HL-60 (cell line): ENCODE measurements around the gene FBXL12.
"Not testable (repeated sequence)": the region's sequence is repeated elsewhere in the genome, so short reads cannot be mapped to it uniquely, and the experiment has no call there.

Experiments
- DNase-seq, 2 experiments: peaks; one replicate each; pipeline ENCODE4 v3.0.0-alpha.2; 2010 to 2020; ENCODE audit warnings: low read depth in 1 of 2, low spot score in 1 of 2
- H3K27ac ChIP-seq: fragments of 250-450 bp; sonication (Bioruptor Pico); replicated peaks from 2 replicates; pipeline ENCODE4 v1.5.1; 2020; ENCODE audit warnings: mild to moderate bottlenecking, moderate library complexity
- H3K27me3 ChIP-seq: fragments of 250-450 bp; sonication (Bioruptor Pico); 2 replicates; pipeline ENCODE4 v1.5.1; 2021; ENCODE audit warnings: mild to moderate bottlenecking, moderate library complexity; ENCODE audit not compliant: insufficient read depth, poor library complexity, severe bottlenecking
- H3K4me3 ChIP-seq: replicated peaks from 2 replicates; pipeline ENCODE4 v1.5.1; 2011; ENCODE audit warnings: mild to moderate bottlenecking, control low read depth, low read length; ENCODE audit not compliant: insufficient read depth
- CTCF ChIP-seq: IDR thresholded peaks from one replicate; pipeline ENCODE4 v1.5.1; 2011; ENCODE audit warnings: low read length, control low read depth, inconsistent platforms; ENCODE audit not compliant: insufficient read depth
- GABPA ChIP-seq: IDR thresholded peaks from 2 replicates; pipeline ENCODE4 v1.6.1; 2012; ENCODE audit warnings: low read depth
- POLR2AphosphoS5 ChIP-seq: IDR thresholded peaks from 2 replicates; pipeline ENCODE4 v1.6.1; 2012; ENCODE audit warnings: low read depth
- REST ChIP-seq: IDR thresholded peaks from 2 replicates; pipeline ENCODE4 v1.6.1; 2012; ENCODE audit warnings: low read depth; ENCODE audit not compliant: insufficient replicate concordance
- SPI1 ChIP-seq: IDR thresholded peaks from 2 replicates; pipeline ENCODE4 v1.6.1; 2012; ENCODE audit warnings: low read depth, mild to moderate bottlenecking, borderline replicate concordance

FBXL12 gene

GRCh38 chr19:9792206-9793070 is 26.4 kb downstream of the FBXL12 start:
- no peak overlapping the region for H3K27ac ChIP-seq

GRCh38 chr19:9791552-9792205 is 27.2 kb downstream of the FBXL12 start:
- no peak overlapping the region for H3K27ac ChIP-seq
- peaks cover 3% of the 10 kb centered on the region for H3K27me3 ChIP-seq
- peak in 1 of 2 experiments; percentile 45 for DNase-seq

More at GRCh38 chr19:9792206-9793070, 26.4 kb downstream of the FBXL12 start:
- Histone ChIP-seq H3K27me3 (peaks cover 3% of the 10 kb centered on the region), H3K4me3 (peak overlapping the region; percentile 62)
- DNase-seq = peak; percentile 36 to 60
- no peak for TF ChIP-seq GABPA

GRCh38 chr19:9791073-9791367 is 27.9 kb downstream of the FBXL12 start:
- H3K27me3 ChIP-seq, DNase-seq, H3K4me3 ChIP-seq, H3K27ac ChIP-seq: not testable (repeated sequence)

More at GRCh38 chr19:9791552-9792205, 27.2 kb downstream of the FBXL12 start:
- TF ChIP-seq POLR2AphosphoS5 (no peak), CTCF (no peak), REST (no peak), GABPA (no peak), SPI1 (no peak)
- peak overlapping the region; percentile 62 for H3K4me3 ChIP-seq

- not testable (repeated sequence) for H3K27me3 ChIP-seq, H3K4me3 ChIP-seq, DNase-seq, H3K27ac ChIP-seq
Measured at GRCh38 chr19:9789579-9789978, 29.3 kb downstream of the FBXL12 start.

GRCh38 chr19:9789066-9789465 is 29.8 kb downstream of the FBXL12 start:
- no peak for DNase-seq
- Histone ChIP-seq H3K27me3 (peaks cover 3% of the 10 kb centered on the region), H3K4me3 (no peak overlapping the region), H3K27ac (no peak overlapping the region)
- TF ChIP-seq GABPA (no peak), SPI1 (no peak), CTCF (no peak), POLR2AphosphoS5 (no peak), REST (no peak)

- not testable (repeated sequence) for DNase-seq
Measured at GRCh38 chr19:9788604-9789003, 30.3 kb downstream of the FBXL12 start.

More at GRCh38 chr19:9788604-9789003, 30.3 kb downstream of the FBXL12 start:
- not testable (repeated sequence) for H3K27me3 ChIP-seq, H3K4me3 ChIP-seq, H3K27ac ChIP-seq
